CD4-positive, alpha-beta T cell treated with Interleukin-15 for 1 hour (primary cell): ENCODE measurements around the gene MYO7A.

Source experiments
- DNase-seq: peaks from one replicate; pipeline ENCODE4 v3.0.0-alpha.2; 2020

MYO7A gene

DNA sequence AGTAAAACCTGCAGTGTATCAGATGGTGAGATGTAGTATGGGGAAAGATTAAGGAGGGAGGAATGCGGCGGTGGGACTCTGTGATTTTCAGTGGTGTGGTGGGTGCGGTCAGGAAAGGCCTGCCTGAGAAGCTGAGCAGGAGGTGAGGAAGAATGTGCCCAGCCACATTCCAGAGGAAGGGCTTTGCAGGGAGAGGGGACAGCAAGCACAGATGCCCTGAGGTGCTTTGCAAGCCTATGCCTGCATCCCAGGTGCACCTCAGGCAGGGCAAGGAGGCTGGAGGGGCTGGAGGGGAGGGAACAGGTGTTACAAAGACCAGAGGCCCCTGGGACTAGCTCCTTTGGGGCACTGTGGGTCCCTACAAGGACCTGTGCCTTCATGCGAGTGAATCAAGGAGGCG, 42.1 kb downstream of the MYO7A start:
- DNase-seq, result no peak

- DNase-seq, result no peak
These were observed 43.2 kb downstream of the MYO7A start for GRCh38 chr11:77171254-77171653.

GRCh38 chr11:77171885-77172665, 44.0 kb downstream of the MYO7A start:
- no peak for DNase-seq

GRCh38 chr11:77172666-77172982, 44.6 kb downstream of the MYO7A start:
- no peak for DNase-seq

- DNase-seq, result no peak
These were observed 45.4 kb downstream of the MYO7A start for GRCh38 chr11:77173494-77173893.

DNA sequence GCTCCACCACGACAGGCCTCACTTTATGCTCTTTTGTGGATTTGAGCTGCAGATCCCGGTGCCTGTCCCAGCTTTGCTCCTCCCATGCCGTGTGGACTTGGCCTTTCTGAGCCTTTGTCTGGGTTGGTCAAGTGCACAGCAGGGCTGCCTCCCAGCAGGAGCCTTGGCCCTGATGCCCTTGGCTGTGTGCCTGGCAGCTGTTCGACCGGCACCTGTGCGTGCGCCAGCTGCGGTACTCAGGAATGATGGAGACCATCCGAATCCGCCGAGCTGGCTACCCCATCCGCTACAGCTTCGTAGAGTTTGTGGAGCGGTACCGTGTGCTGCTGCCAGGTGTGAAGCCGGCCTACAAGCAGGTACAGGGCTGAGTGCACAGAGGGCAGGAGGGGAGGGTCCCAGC, 46.5 kb downstream of the MYO7A start:
- DNase-seq, result no peak

DNA sequence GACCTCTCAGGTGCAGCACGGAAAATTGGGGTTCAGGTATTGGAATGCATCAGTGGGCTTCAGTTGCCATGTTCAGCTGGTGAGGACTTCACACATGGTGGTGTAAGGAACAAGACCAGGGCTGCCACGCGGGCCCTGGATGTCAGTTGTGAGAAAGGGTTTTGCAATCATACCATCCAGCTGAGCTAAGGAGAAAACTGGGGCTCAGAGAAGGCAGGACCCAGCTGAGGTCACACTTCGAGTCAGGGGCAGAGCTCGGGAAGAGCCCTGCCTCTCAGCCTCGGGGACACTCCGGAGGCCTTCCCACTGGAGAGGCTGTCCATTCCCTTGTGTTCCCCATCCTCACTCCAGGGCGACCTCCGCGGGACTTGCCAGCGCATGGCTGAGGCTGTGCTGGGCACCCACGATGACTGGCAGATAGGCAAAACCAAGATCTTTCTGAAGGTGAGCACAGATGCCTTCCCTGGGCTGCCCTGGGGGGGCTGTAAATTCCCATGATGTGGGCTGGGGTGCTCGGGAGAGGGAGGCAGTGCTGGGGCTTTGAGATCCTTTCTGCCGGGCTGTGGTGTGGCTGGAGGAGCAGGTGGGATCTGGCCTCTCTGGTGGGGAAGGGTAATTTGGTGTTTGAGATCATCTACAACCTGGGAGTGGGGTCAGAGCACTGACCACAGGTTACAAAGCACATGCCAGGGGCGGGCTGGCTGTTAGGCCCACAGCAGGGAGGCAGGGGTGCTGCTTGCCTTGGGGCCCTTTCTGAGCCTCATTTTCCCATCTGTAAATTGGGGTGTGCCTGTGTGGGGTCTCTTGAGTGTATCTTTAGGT, 47.2 kb downstream of the MYO7A start:
- no peak for DNase-seq

DNA sequence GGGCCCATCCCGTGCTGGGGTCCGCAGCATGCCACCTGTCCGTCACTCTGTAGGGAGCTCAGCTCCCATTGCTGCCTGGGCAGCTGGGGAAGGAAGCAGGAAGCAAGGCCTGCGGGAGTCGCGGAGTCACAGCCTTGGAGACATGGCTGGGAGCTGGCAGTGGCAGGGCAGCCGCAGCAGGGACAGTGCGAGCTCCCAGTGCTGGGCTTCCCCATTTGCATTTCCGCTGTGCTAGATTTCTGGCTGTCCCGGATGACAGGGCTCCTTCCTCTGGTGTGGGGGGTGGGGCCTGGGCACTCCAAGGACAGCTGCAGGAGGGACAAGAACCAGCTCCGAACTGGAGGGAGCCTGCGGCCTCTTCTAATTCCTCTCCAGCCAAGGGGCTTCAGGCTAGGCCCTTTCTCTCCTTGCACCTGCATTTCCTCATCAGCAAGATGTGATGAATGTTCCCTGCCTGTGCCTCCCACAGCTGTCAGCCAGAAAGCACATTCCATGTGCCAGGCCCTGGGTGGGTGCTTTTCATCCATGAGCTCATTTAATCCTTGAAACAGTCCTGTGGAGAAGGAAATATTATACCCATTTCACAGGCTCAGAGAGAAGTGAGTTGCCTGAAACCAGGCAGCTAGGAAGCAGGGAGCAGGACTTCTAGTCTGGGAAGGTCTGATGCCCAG, 48.0 kb downstream of the MYO7A start:
- peak; percentile 60 for DNase-seq

- DNase-seq, result no peak
These were observed 49.0 kb downstream of the MYO7A start for GRCh38 chr11:77176996-77177395.

DNA sequence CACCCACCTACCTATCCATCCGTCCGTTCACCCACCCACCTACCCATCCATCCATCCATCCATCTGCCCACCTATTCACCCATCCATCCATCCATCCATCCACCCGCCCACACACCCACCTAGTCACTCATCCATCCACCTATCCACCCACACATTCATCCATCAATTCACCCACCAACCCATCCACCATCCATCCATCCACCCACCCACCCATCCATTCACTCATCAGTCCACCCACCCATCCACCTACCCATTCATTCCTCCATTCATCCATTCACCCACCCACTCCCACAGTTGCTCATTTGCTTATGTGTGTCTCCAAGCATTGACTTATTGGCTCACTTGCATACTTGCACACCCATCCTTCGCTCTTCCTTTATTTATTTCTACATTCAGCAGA, 50.1 kb downstream of the MYO7A start:
- DNase-seq, result no peak

DNA sequence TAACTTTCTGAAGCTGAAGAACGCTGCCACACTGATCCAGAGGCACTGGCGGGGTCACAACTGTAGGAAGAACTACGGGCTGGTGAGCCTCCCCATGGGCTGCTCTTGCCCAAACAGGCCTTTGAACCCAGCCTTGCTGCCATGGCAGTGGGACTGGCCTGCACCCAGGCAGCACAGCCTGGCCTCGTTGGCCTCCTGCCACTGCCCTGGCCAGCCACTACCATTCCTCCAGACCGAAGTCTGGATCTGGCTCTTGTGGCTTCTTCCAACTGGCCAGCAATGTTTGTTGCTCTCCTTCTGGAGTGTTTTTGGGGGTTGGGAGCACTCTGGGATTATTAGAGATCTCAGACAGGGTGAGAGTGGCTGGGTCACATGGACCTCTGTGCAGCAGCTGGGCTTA, 51.0 kb downstream of the MYO7A start:
- no peak for DNase-seq

GRCh38 chr11:77179681-77180080, 51.6 kb downstream of the MYO7A start:
- no peak for DNase-seq

GRCh38 chr11:77180346-77180745, 52.3 kb downstream of the MYO7A start:
- DNase-seq, result no peak

DNA sequence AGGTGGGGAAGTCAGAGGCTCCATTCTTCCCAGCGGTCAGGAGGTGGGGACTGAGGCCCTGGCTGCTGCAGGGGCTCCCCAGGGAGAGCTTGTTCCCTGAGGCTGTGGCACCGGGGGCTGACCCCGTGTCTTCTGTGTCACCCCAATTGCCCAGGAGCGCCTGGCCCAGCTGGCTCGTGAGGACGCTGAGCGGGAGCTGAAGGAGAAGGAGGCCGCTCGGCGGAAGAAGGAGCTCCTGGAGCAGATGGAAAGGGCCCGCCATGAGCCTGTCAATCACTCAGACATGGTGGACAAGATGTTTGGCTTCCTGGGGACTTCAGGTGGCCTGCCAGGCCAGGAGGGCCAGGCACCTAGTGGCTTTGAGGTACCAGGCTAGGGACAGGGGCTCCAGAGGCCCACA, 53.2 kb downstream of the MYO7A start:
- DNase-seq, result no peak

DNA sequence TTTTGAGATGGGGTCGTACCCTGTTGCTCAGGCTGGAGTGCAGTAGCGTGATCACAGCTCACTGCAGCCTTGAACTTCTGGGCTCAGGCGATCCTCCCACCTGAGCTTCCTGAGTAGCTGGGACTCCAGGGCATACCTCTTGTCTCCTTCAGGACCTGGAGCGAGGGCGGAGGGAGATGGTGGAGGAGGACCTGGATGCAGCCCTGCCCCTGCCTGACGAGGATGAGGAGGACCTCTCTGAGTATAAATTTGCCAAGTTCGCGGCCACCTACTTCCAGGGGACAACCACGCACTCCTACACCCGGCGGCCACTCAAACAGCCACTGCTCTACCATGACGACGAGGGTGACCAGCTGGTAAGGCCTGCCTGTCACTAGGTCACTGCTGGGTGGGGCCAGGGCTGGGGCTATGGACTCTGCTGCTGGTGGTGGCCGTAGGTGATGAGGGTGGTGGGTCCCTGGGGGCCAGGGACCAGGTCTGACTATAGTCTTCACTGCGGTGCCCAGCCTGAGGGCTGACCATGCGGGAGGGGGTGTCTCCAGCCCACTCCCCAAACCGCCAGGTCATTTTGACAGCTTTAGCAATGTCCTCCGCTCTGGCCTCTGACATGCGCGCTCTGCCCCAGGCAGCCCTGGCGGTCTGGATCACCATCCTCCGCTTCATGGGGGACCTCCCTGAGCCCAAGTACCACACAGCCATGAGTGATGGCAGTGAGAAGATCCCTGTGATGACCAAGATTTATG, 53.9 kb downstream of the MYO7A start:
- no peak for DNase-seq

DNA sequence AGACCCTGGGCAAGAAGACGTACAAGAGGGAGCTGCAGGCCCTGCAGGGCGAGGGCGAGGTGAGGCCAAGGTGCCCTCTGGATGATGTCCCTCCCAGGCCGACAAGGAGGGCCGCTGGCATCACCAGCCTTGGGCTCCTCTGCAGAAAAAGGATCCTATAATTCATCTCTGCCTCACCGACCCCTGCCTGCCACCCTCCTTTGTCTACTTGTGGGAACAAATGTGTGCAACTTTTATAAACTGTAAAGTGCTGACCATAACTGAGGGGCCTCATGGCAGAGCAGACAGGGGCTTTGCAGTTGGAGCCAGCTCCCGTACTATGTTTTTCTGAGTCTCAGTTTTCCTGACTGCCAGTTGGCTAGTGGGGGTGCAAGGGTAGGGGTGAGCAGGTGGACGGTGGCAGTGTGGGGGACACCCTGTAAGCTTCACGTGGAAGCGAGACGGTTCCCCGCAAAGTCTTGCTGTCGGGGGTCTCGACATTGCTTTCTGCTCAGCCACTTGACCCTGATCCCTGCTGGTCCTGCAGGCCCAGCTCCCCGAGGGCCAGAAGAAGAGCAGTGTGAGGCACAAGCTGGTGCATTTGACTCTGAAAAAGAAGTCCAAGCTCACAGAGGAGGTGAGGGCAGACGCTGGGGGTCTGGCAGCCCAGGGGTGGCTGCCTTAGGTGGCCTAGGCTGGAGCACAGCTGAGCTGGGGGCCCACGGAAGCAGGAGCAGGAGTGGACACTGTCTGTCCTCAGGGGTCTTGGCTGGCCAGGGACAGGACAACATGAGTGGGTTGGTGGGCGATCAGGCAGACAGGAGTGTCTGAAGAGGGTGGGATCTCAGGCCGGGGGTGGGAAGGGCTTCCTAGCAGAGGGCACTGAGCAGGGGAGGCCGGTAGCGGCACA, 54.7 kb downstream of the MYO7A start:
- DNase-seq, result no peak

GRCh38 chr11:77183431-77183984, 55.5 kb downstream of the MYO7A start:
- DNase-seq, result no peak

- DNase-seq, result no peak
These were observed 56.3 kb downstream of the MYO7A start for GRCh38 chr11:77184136-77184860.

- DNase-seq, result no peak
These were observed 58.3 kb downstream of the MYO7A start for GRCh38 chr11:77186302-77186701.

GRCh38 chr11:77187111-77187750, 59.2 kb downstream of the MYO7A start:
- DNase-seq, result no peak
